Kidney (tissue), 14 donors: ENCODE measurements around the gene PLEKHM1. TPM values are rescaled to one million over a fixed set of nuclear protein-coding genes. Genes with fewer than 3 reads are reported as not detected.
A peak's percentile ranks its signal among the peaks of the same experiment; 100 is the strongest.

Source experiments
- DNase-seq, 5 donors: peaks; one replicate each; pipeline ENCODE4 v3.0.0-alpha.2; 2013 to 2020
- FAIRE-seq: peaks from 2 replicates; lab custom pipeline; 2012; peaks lifted over from hg19 to GRCh38; lab: Jason Lieb, UNC
- H3K27ac ChIP-seq, 2 donors: one replicate each; pipeline ENCODE4 v1.7.0; 2013; ENCODE audit warnings: low read depth in 2 of 2, low read length in 2 of 2, inconsistent platforms in 1 of 2
- H3K27me3 ChIP-seq: one replicate; pipeline ENCODE4 v1.7.1; 2013; ENCODE audit warnings: low read length, inconsistent platforms; ENCODE audit not compliant: control insufficient read depth, insufficient read depth
- H3K36me3 ChIP-seq, 3 donors: one replicate each; pipeline versions ENCODE4 v1.7.0 to v1.7.1; 2013; ENCODE audit warnings: low read length in 3 of 3, control low read depth in 1 of 3, inconsistent platforms in 1 of 3; ENCODE audit not compliant: insufficient read depth in 3 of 3, control insufficient read depth in 2 of 3
- H3K4me1 ChIP-seq, 3 donors: one replicate each; pipeline versions ENCODE4 v1.7.0 to v1.7.1; 2013; ENCODE audit warnings: low read length in 3 of 3, inconsistent platforms in 1 of 3, low read depth in 1 of 3; ENCODE audit not compliant: control insufficient read depth in 2 of 3, insufficient read depth in 2 of 3
- H3K4me3 ChIP-seq, 3 donors: one replicate each; pipeline versions ENCODE4 v1.7.0 to v1.8.1; 2013; ENCODE audit warnings: low read length in 3 of 3, control low read depth in 1 of 3, inconsistent platforms in 1 of 3
- H3K9ac ChIP-seq, 3 donors: one replicate each; pipeline versions ENCODE4 v1.7.0 to v1.7.1; 2013; ENCODE audit warnings: low read length in 3 of 3, control low read depth in 1 of 3, inconsistent platforms in 1 of 3
- H3K9me3 ChIP-seq, 3 donors: one replicate each; pipeline versions ENCODE4 v1.7.0 to v1.7.1; 2013; ENCODE audit warnings: low read length in 3 of 3, control low read depth in 1 of 3, inconsistent platforms in 1 of 3; ENCODE audit not compliant: control insufficient read depth in 2 of 3, insufficient read depth in 1 of 3
- intact Hi-C: fragments of 100-400 bp; cut with DNase I; formaldehyde crosslinking; loops from one replicate; pipeline ENCODE4 v1.11.1; 2022
- polyA plus RNA-seq: library from polyadenylated mRNA; stranded (reverse); fragments of 350-450 nt; fragmentation: Illumina TruSeq; extraction: RNeasy Lipid Tissue Mini Kit (QIAGEN cat#74804); gene quantifications from one replicate; pipeline ENCODE4 v1.2.3, GENCODE V29; 2014; ENCODE audit warnings: low read depth, low replicate concordance; ENCODE audit not compliant: insufficient read depth
- total RNA-seq: library from RNA; stranded (reverse); fragmentation: NEBNext Ultra II Directional; extraction: Animal tissue kit (Norgen Biotek cat#: 25700); gene quantifications from one replicate; pipeline ENCODE4 v1.2.1, GENCODE V29; 2021
- TF ChIP-seq, protein P1 (sequence below): IDR thresholded peaks from 3 replicates; pipeline ENCODE4 v1.5.1; 2012; ENCODE audit warnings: mild to moderate bottlenecking, moderate library complexity, borderline replicate concordance; ENCODE audit not compliant: insufficient read depth; ENCODE audit errors: extremely low read depth
- donor health status: control.
- donor health status: control.
- donor health status: control.
- donor health status: control.
- donor health status: control.
- donor health status: DM: yes; HTN: yes; CAD: no.
- donor health status: Normal renal cell carcinoma (clear cell type).

PLEKHM1 gene
- total and polyA plus RNA-seq, 2 donors from 2014 or later: 13.3 to 46.6 TPM

- no peak for FAIRE-seq
- peaks cover 0 to 8% (median 3%) of the 10 kb centered on the region in 3 donors for H3K36me3 ChIP-seq
- H3K4me1 ChIP-seq: peaks cover 0 to 7% (median 0%) of the 10 kb centered on the region in 3 donors
These were observed 92.7 kb downstream of the PLEKHM1 start for GRCh38 chr17:45397796-45398195.

GRCh38 chr17:45396496-45397205 is 93.9 kb downstream of the PLEKHM1 start:
- intact Hi-C loops: no loop called here
- Histone ChIP-seq H3K9ac (no peak overlapping the region), H3K27ac (no peak overlapping the region), H3K4me3 (no peak overlapping the region), H3K4me1 (peaks cover 0 to 7% (median 0%) of the 10 kb centered on the region in 3 donors), H3K9me3 (no peaks in the 10 kb centered on the region), H3K36me3 (peaks cover 0 to 7% (median 3%) of the 10 kb centered on the region in 3 donors), H3K27me3 (no peaks in the 10 kb centered on the region)
- TF ChIP-seq, protein P1, sequence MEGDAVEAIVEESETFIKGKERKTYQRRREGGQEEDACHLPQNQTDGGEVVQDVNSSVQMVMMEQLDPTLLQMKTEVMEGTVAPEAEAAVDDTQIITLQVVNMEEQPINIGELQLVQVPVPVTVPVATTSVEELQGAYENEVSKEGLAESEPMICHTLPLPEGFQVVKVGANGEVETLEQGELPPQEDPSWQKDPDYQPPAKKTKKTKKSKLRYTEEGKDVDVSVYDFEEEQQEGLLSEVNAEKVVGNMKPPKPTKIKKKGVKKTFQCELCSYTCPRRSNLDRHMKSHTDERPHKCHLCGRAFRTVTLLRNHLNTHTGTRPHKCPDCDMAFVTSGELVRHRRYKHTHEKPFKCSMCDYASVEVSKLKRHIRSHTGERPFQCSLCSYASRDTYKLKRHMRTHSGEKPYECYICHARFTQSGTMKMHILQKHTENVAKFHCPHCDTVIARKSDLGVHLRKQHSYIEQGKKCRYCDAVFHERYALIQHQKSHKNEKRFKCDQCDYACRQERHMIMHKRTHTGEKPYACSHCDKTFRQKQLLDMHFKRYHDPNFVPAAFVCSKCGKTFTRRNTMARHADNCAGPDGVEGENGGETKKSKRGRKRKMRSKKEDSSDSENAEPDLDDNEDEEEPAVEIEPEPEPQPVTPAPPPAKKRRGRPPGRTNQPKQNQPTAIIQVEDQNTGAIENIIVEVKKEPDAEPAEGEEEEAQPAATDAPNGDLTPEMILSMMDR: no peak
- DNase-seq (no peak), FAIRE-seq (no peak)

More at GRCh38 chr17:45397796-45398195, 92.7 kb downstream of the PLEKHM1 start:
- Histone ChIP-seq H3K27ac (no peak overlapping the region), H3K4me3 (no peak overlapping the region), H3K9me3 (no peaks in the 10 kb centered on the region), H3K9ac (no peak overlapping the region), H3K27me3 (no peaks in the 10 kb centered on the region)
- intact Hi-C loops: no loop called here
- DNase-seq: no peak
- TF ChIP-seq, protein P1: no peak

GRCh38 chr17:45395569-45396415 is 94.7 kb downstream of the PLEKHM1 start:
- H3K36me3 ChIP-seq: peaks cover 0 to 7% (median 0%) of the 10 kb centered on the region in 3 donors
- H3K9ac ChIP-seq: no peak overlapping the region
- intact Hi-C loops: no loop called here
- H3K27ac ChIP-seq: no peak overlapping the region
- TF ChIP-seq, protein P1: no peak
- FAIRE-seq (no peak), DNase-seq (peak in 1 of 5 donors; percentile 70)
- no peaks in the 10 kb centered on the region for H3K27me3 ChIP-seq
- peak overlapping the region in 1 of 3 donors; percentile 32 for H3K4me3 ChIP-seq
- no peaks in the 10 kb centered on the region for H3K9me3 ChIP-seq
- peaks cover 0 to 7% (median 0%) of the 10 kb centered on the region in 3 donors for H3K4me1 ChIP-seq
